Keratinocyte (primary cell): ENCODE results near the gene ZNF784. TPM values are rescaled to one million over a fixed set of nuclear protein-coding genes. Genes with fewer than 3 reads are reported as not detected.
A peak's percentile ranks its signal among the peaks of the same experiment; 100 is the strongest.

Experiments
- DNase-seq: peaks from one replicate; pipeline ENCODE4 v3.0.0-alpha.2; 2011; ENCODE audit warnings: low read depth, missing footprints, low spot score
- FAIRE-seq: peaks from 2 replicates; lab custom pipeline; 2011; peaks lifted over from hg19 to GRCh38; lab: Jason Lieb, UNC
- H2AFZ ChIP-seq: 2 replicates; pipeline ENCODE4 v1.6.0; 2012; ENCODE audit warnings: low read length, control low read depth, inconsistent platforms; ENCODE audit not compliant: control insufficient read depth
- H3K27ac ChIP-seq: 2 replicates; pipeline ENCODE4 v1.5.1; 2011; ENCODE audit warnings: low read length; ENCODE audit not compliant: control insufficient read depth, insufficient read depth
- H3K27me3 ChIP-seq: 3 replicates; pipeline ENCODE4 v1.6.0; 2011; ENCODE audit warnings: low read length; ENCODE audit not compliant: control insufficient read depth, insufficient read depth; ENCODE audit errors: extremely low read depth
- H3K36me3 ChIP-seq, 2 experiments: 2 replicates in 1 of 2; 3 replicates in 1 of 2; pipeline ENCODE4 v1.5.1; 2011; ENCODE audit warnings: low read length in 2 of 2, mild to moderate bottlenecking in 1 of 2; ENCODE audit not compliant: control insufficient read depth in 2 of 2, insufficient read depth in 2 of 2; ENCODE audit errors: extremely low read depth in 1 of 2
- H3K4me1 ChIP-seq: 3 replicates; pipeline ENCODE4 v1.5.1; 2011; ENCODE audit warnings: low read length; ENCODE audit not compliant: control insufficient read depth, insufficient read depth; ENCODE audit errors: extremely low read depth
- H3K4me2 ChIP-seq: 3 replicates; pipeline ENCODE4 v1.6.0; 2011; ENCODE audit warnings: low read depth, low read length; ENCODE audit not compliant: control insufficient read depth, insufficient read depth; ENCODE audit errors: extremely low read depth
- H3K4me3 ChIP-seq, 3 experiments: fragments of 200-600 bp in 1 of 3; sonication (generic) in 1 of 3; 2 replicates in 2 of 3; 3 replicates in 1 of 3; pipeline ENCODE4 v1.5.1; 2011 to 2016; ENCODE audit warnings: low read length in 3 of 3, mild to moderate bottlenecking in 3 of 3, control low read depth in 2 of 3, inconsistent platforms in 1 of 3, low read depth in 1 of 3, mixed read lengths in 1 of 3, mixed run types in 1 of 3, moderate library complexity in 1 of 3; ENCODE audit not compliant: control insufficient read depth in 2 of 3, insufficient read depth in 2 of 3; ENCODE audit errors: extremely low read depth in 1 of 3
- H3K79me2 ChIP-seq: 2 replicates; pipeline ENCODE4 v1.6.0; 2012; ENCODE audit warnings: low read length; ENCODE audit not compliant: control insufficient read depth, insufficient read depth
- H3K9ac ChIP-seq: 3 replicates; pipeline ENCODE4 v1.6.0; 2011; ENCODE audit warnings: low read length; ENCODE audit not compliant: control insufficient read depth, insufficient read depth; ENCODE audit errors: extremely low read depth
- H3K9me1 ChIP-seq: 3 replicates; pipeline ENCODE4 v1.6.0; 2011; ENCODE audit warnings: low read length; ENCODE audit not compliant: control insufficient read depth, insufficient read depth; ENCODE audit errors: extremely low read depth
- H3K9me3 ChIP-seq: 2 replicates; pipeline ENCODE4 v1.5.1; 2012; ENCODE audit warnings: low read depth, low read length; ENCODE audit not compliant: control insufficient read depth
- H4K20me1 ChIP-seq: 3 replicates; pipeline ENCODE4 v1.6.0; 2011; ENCODE audit warnings: low read length; ENCODE audit not compliant: control insufficient read depth, insufficient read depth; ENCODE audit errors: extremely low read depth
- EZH2 ChIP-seq: IDR thresholded peaks from one replicate; pipeline ENCODE4 v1.6.1; 2012; ENCODE audit warnings: inconsistent platforms, mild to moderate bottlenecking, low read length, moderate library complexity
- dilution Hi-C: fragments of 300-500 bp; cut with MboI; formaldehyde crosslinking; loops from one replicate; pipeline ENCODE4 v1.7.0; 2020; ENCODE audit warnings: low sequenced_read_pairs; ENCODE audit not compliant: extremely low pct_ligation_motif_present
- polyA plus RNA-seq, 5 experiments: library from polyadenylated mRNA; depleted of rRNA in 3 of 5; stranded (reverse) in 3 of 5; stranded (forward) in 1 of 5; unstranded in 1 of 5; fragments of >200 nt; gene quantifications; 1 replicate in 1 of 5; 2 replicates in 3 of 5; 3 replicates in 1 of 5; pipeline versions ENCODE4 v1.2.1 to v1.2.3, GENCODE V29; 2011 to 2012; ENCODE audit warnings: missing spikeins in 2 of 5, low read depth in 1 of 5, low replicate concordance in 1 of 5
- TF ChIP-seq, protein P1 (sequence below), 3 experiments: IDR thresholded peaks in 1 of 3; conservative IDR thresholded peaks in 1 of 3; optimal IDR thresholded peaks in 1 of 3; 2 replicates in 2 of 3; 3 replicates in 1 of 3; pipeline versions ENCODE3 to v1.5.1; 2011; ENCODE audit warnings: low read length in 3 of 3, mild to moderate bottlenecking in 3 of 3, moderate library complexity in 2 of 3, control low read depth in 1 of 3, inconsistent platforms in 1 of 3; ENCODE audit not compliant: insufficient read depth in 2 of 3; ENCODE audit errors: extremely low read depth in 1 of 3

ZNF784 gene
- polyA plus RNA-seq, 1 donor (not counting 4 experiments of a cell fraction or from before 2014, with no cell fraction given): 2.1 TPM

DNA sequence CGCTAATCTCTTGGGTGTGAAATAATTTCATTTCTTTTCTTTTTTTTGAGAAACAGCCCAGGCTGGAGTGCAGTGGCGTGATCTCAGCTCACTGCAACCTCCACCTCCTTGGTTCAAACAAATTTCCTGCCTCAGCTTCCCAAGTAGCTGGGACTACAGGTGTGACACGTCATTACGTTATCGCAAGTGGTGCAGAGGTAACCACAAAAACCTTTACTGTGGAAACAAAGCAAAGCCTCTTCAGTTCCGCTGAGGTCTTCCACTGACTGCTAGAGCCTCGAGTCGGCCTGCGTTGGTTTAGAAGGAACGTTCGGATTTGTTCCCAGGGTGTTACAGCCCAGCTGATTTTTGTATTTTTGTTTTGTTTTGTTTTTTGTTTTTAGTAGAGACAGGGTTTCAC lies 2.0 kb upstream of the ZNF784 start:
- no peak for FAIRE-seq
- H3K9me3 ChIP-seq: no peaks in the 10 kb centered on the region
- no peaks in the 10 kb centered on the region for H3K79me2 ChIP-seq
- H3K9me1 ChIP-seq: no peaks in the 10 kb centered on the region
- TF ChIP-seq, protein P1, sequence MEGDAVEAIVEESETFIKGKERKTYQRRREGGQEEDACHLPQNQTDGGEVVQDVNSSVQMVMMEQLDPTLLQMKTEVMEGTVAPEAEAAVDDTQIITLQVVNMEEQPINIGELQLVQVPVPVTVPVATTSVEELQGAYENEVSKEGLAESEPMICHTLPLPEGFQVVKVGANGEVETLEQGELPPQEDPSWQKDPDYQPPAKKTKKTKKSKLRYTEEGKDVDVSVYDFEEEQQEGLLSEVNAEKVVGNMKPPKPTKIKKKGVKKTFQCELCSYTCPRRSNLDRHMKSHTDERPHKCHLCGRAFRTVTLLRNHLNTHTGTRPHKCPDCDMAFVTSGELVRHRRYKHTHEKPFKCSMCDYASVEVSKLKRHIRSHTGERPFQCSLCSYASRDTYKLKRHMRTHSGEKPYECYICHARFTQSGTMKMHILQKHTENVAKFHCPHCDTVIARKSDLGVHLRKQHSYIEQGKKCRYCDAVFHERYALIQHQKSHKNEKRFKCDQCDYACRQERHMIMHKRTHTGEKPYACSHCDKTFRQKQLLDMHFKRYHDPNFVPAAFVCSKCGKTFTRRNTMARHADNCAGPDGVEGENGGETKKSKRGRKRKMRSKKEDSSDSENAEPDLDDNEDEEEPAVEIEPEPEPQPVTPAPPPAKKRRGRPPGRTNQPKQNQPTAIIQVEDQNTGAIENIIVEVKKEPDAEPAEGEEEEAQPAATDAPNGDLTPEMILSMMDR (optimal IDR thresholded peaks at IDR 0.05 in 1 of 3, IDR thresholded peaks at IDR 0.05 in 1 of 3, conservative IDR thresholded peaks at IDR 0.05 in 1 of 3; ENCODE audit: extremely low read depth in 1 of 3, insufficient read depth in 2 of 3, low read length in 3 of 3): no peak
- TF ChIP-seq EZH2: no peak
- no peaks in the 10 kb centered on the region for H3K36me3 ChIP-seq
- no peaks in the 10 kb centered on the region for H3K27me3 ChIP-seq
- dilution Hi-C loops: no loop called here
- H2AFZ ChIP-seq: no peak overlapping the region
- no peak overlapping the region for H3K9ac ChIP-seq
- peaks cover 13% of the 10 kb centered on the region for H3K4me1 ChIP-seq
- H3K4me2 ChIP-seq: no peak overlapping the region
- H4K20me1 ChIP-seq: no peaks in the 10 kb centered on the region
- DNase-seq: no peak
- H3K4me3 ChIP-seq: no peak overlapping the region
- no peak overlapping the region for H3K27ac ChIP-seq

DNA sequence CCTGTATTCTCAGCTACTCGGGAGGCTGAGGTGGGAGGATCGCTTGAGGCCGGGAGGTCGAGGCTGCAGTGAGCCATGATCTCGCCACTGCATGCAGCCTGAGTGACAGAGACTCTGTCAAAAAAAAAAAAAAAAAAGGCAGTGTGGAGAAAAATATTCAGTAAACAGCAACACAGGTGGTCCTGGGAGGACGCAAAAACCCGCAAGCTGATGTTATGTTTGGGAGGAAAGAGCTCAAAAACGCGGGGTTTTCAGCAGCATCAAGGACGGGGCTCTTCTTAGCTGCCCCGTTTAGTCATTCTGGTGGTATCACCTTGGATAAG lies 599 bp upstream of the ZNF784 start:
- peak overlapping the region; percentile 72 for H3K9ac ChIP-seq
- H3K9me1 ChIP-seq: no peaks in the 10 kb centered on the region
- peaks cover 13% of the 10 kb centered on the region for H3K4me1 ChIP-seq
- no peak for FAIRE-seq
- H2AFZ ChIP-seq: peak overlapping the region; percentile 98
- dilution Hi-C loops: no loop called here
- DNase-seq: no peak
- no peak overlapping the region for H3K27ac ChIP-seq
- H4K20me1 ChIP-seq: peaks cover 3% of the 10 kb centered on the region
- no peaks in the 10 kb centered on the region for H3K27me3 ChIP-seq
- H3K36me3 ChIP-seq: peaks cover 0 to 2% of the 10 kb centered on the region in 2 experiments
- H3K9me3 ChIP-seq: no peaks in the 10 kb centered on the region
- peak overlapping the region in 2 of 3 experiments; percentile 62 to 80 for H3K4me3 ChIP-seq
- no peak for TF ChIP-seq EZH2
- TF ChIP-seq, protein P1 (optimal IDR thresholded peaks at IDR 0.05 in 1 of 3, IDR thresholded peaks at IDR 0.05 in 1 of 3, conservative IDR thresholded peaks at IDR 0.05 in 1 of 3; ENCODE audit: extremely low read depth in 1 of 3, insufficient read depth in 2 of 3, low read length in 3 of 3): no peak
- no peaks in the 10 kb centered on the region for H3K79me2 ChIP-seq
- H3K4me2 ChIP-seq: peak overlapping the region; percentile 96
